ENCODE results near the gene PRDM12.

The PRDM12 gene

GRCh38 chr9:130636648-130637020 lies 27.8 kb upstream of the PRDM12 start:
- DNase-seq = no peak

- no peak for DNase-seq
Measured at GRCh38 chr9:130638284-130639123, 25.9 kb upstream of the PRDM12 start.

DNA sequence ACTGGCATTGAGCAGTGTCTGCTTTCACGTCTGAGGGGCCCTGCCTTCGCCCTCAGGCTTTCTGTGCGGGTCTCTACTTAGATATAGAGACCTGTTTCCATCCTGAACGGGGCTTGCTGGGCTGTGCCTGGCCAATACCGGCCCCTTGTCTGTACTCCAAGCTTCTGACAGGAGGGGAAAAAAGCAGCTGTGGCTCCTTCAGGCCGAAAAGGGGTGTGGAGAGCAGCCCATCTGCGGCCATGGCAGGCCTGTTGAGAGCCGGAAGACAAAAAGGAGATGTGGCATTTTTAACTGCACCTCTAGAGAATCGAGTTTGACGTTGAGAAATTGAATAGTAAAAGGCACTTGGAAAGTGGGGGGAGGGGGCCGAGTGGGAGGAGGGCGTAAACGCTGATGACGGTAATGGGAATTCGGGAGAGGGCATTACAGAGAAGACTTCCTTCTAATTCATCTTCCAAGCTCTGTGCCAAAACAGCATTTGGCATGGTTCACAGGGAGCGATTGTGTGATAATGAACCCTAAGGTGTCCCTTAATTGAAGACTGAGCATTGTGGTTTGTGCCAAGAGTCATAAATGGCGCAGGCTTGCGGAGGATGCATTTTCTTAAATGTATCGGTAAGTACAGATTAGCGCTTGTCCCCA lies 25.1 kb upstream of the PRDM12 start:
- no peak for DNase-seq

DNA sequence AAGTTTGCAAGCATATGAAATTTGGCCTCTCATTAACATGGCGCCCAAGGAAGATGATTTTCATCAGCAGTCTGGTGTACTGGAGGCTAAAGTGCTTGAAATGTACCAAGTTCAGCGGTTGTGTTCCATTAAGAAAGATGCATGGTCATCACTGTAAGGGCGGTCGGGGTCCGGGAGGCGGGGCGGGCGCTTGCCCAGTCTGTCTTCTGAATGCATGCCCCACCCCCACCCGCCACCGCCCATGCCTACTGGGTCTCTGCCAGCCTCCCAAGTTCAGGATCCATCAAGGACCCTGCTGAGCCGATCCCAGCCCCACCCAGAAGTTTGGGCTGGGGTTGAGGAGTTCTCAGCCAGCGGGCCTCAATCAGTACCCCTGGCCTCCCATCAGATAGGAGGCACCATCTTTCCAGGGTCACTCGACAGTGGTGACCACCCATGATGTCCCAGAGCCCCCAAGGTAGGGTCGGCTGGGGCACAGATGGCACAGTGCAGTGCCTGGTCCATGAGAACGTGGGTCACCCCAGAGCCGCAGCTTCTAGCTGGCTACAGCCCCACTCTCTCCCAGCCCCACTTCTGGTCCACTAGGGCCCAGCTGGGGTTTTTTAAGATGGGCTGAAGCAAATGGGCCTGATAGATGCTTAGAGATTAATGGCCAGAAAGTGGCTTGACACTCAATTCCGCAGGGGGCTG lies 24.4 kb upstream of the PRDM12 start:
- DNase-seq = no peak

DNA sequence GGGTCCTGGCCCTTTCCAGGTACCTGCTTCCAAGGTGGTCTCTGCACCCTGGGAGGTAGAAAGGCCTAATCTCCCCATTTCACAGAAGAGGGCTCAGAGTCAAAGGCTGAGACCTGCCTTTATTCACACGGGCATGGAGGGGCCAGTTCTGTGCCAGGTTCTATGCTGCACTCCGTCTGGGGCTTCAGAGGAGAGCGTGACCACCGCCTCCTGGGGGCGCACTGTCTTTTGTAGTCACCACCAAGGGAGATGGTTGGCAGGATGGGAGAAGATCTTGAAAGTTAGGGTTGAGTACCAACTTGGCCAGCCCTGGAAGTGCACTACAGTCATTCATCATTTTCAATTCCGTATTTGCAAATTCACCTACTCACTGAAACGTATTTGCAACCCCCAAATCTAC lies 23.7 kb upstream of the PRDM12 start:
- DNase-seq = no peak

DNA sequence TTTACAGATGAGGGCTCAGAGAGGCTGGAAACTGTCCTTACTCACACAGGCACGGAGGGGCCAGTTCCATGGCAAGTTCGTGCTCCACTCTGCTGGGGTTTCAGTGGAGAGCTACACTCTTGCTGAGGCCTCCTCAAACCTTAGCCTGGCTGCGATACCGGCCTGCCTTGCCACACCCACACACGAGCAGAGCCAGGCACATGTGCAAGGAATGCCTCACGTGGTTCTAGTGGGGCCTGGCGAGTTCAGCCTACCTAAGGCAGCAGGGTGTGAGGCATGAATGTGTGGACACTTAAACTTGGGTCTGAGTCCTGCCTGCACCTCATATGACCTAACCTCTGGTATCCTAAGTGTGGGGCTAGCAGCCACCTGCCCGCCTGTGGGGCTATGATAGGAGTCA lies 21.5 kb upstream of the PRDM12 start:
- DNase-seq = no peak

GRCh38 chr9:130651221-130651620 lies 13.2 kb upstream of the PRDM12 start:
- no peak for DNase-seq

GRCh38 chr9:130651752-130652151 lies 12.6 kb upstream of the PRDM12 start:
- no peak for DNase-seq

GRCh38 chr9:130654879-130655278 lies 9.5 kb upstream of the PRDM12 start:
- DNase-seq = no peak

DNA sequence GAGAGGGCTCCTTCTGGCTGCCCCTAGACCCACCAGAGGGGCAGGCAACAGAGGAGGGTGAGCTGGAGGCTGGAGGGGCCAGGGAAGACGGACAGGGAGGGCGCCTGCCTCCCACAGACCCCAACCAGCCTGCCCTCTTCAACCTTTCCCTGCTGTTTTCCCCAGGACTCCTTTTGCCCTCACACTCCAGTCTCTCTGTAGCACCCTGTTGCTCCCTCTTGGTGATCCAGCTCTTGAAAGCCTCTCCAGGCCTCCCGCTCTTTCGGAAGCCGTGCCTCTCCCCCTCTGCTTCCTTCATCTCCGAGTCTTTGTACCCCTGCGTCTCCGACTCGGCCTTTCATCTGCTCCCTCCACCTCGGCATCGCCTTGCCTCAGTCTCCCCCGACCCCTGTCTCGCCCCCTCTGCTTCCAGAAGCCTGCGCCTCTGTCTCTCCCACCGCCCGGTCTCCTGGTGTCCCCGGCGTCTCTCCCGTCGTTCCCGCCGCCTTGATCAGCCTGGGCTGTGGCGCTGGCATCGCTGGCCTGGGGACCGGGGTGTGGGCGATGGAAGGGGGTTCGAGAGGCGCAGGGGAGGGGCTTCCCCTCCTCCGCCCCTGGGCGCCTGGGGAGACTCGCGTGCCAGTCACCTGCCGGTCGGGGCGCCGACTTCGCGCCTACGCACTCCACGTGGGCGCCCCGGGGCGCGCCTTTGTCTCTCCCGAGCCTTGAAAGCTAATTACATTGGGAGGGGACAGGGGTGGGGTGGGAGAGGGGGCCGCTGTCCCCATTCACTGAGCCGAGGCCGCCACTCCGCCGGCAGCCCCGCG lies 5.3 kb upstream of the PRDM12 start:
- DNase-seq = no peak

DNA sequence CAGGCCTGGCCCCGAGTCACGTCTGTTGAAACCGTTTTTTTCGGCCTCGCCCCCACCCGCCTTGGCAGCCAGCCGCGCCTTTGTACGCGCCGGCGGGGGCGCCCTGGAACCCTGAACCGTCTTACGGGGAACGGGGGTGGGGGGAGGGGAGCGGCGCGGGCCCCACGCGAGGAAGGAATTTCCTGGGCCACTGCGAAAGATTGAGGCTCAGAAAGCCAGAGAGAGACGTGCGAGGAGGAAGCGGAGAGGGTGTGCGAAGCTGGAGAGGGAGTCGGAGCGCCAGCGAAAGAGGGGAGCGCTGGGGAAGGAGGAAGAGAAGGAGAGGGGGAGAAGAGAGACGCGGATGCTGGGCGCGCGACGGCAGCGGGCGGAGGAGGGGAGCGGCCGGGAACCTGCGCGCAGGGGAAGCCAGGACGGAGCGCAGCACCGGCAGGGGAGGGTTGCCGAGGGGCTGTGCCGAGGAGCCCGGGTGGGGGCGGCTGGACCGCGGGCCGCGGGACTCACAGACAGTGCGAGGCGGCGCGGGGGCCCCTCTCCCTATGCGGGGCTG lies 4.6 kb upstream of the PRDM12 start:
- no peak for DNase-seq

DNA sequence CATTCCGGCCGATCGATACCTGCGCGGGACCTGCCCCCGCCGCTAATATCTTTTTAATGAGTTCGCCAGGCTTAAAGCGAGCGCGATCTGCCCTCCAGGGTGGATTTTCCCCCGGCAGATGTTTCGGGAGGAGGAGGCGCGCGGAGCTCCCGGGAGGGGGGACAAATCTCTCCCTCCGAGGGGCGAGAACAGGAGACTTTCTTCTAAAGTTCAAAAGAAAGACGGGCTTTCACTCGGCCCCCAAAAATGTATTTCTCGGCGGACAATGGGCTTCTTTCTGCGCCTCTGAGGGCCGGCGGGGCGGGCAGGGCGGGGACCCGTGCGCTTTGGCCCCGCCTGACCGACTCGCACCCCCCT lies 4.1 kb upstream of the PRDM12 start:
- no peak for DNase-seq

GRCh38 chr9:130660683-130661450 lies 3.5 kb upstream of the PRDM12 start:
- no peak for DNase-seq

- DNase-seq = no peak
Measured at GRCh38 chr9:130661451-130662098, 2.8 kb upstream of the PRDM12 start.

DNA sequence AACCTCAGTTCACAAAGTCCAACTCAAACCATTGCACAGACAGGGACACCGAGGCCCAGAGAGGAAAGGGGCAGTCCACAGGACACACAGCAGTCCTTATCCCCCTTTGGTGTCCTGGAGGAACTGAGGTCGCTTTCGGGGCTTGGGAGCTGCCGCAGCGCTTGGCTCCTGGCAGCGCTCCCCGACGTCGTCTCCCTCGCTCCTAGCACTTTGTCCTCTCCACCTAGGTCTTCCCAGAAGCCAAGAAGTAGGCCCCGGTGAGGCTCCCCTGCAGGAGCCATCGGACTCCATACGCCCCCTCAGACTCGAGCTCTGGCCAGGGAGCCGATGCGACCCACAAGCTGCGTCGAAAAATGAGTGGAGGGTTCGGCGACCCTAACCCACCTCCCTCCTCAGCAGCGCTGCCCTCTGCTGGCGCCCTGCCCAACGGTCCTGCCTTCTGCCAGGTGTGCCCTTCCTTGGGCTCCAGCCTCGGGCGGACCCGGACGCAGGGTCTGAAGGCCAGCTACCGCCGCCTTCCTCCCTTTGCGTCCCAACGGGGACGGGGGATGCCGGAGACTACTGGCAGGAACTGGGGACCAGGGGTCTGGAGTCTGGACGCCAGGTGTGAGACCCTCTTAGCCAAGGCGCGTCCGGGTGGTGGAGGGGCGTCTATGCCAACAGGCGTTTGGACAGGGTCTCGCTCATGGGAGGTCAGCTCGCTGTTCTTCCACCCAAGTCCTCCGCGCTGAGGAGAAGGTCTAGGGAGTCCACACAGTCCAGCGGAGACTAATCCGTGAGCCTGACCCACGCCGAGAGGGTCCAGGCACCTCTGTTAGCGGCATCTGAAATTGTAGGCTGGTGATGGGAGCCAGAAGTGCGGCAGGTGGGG lies 2.1 kb upstream of the PRDM12 start:
- DNase-seq = no peak

DNA sequence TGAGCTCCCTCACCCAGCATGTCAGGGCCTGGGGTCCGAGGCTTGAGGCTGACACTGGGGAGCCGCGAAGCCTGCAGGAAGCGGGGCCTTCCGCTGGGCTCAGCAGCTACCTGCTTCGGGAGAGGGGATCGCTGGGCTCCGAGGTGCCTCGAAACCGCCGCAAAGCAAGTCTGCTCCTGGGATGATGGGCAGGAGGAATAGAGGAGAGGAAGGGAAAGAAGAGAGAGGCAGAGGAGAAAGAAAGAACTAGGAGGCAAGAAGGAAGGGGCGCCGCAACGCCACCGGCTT lies 1.5 kb upstream of the PRDM12 start:
- no peak for DNase-seq

GRCh38 chr9:130663258-130663976 lies 977 bp upstream of the PRDM12 start:
- no peak for DNase-seq

DNA sequence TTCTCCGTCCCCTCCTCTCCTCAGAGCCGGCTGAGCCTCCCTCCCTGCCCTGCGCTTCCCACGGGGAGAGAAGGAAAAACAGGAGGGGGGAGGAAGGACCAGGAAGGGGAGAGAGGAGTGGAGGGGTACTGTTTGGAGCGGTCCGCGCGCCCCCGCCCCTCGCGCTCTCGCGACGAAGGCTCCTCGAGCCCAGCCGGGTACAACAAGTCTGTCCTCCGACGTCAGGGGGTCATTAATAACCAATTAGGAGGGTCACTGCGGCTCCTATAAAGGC lies 480 bp upstream of the PRDM12 start:
- no peak for DNase-seq

- no peak for DNase-seq
Measured at GRCh38 chr9:130665029-130665430, 636 bp downstream of the PRDM12 start.

All from NCI-H345 (cell line).